Measurements from ENCODE around the gene NIN.

Gene NIN

GRCh38 chr14:50834802-50835276 is 3.9 kb upstream of the NIN start:
- peak overlapping the region in 1 of 2 donors; percentile 9 for H3K27ac Mint-ChIP-seq
- H3K4me3 Mint-ChIP-seq = no peak overlapping the region
- ATAC-seq (replicated peaks) (no peak), DNase-seq (no peak)
- no peaks in the 10 kb centered on the region for H3K9me3 Mint-ChIP-seq
- peaks cover 8% of the 10 kb centered on the region for H3K36me3 Mint-ChIP-seq (ENCODE audit: insufficient read depth)
- H3K4me1 Mint-ChIP-seq (ENCODE audit: low read depth in 2 of 2) = peaks cover 25 to 28% of the 10 kb centered on the region in 2 donors
- H3K27me3 Mint-ChIP-seq = peaks cover 0 to 10% of the 10 kb centered on the region in 2 donors

- no peak for ATAC-seq (replicated peaks)
- H3K27ac Mint-ChIP-seq = peak overlapping the region in 1 of 2 donors; percentile 95
- no peak for DNase-seq
- H3K36me3 Mint-ChIP-seq (ENCODE audit: insufficient read depth) = peaks cover 12% of the 10 kb centered on the region
- H3K9me3 Mint-ChIP-seq = no peaks in the 10 kb centered on the region
- no peaks in the 10 kb centered on the region for H3K27me3 Mint-ChIP-seq
- peak overlapping the region in 1 of 2 donors; percentile 97 for H3K4me3 Mint-ChIP-seq
- H3K4me1 Mint-ChIP-seq (ENCODE audit: low read depth in 2 of 2) = peaks cover 34 to 37% of the 10 kb centered on the region in 2 donors
Observed at GRCh38 chr14:50832935-50833630, 2.1 kb upstream of the NIN start.

- ATAC-seq (replicated peaks) (no peak), DNase-seq (no peak)
- H3K4me3 Mint-ChIP-seq = peak overlapping the region; percentile 97 to 99
- peak overlapping the region; percentile 94 to 95 for H3K27ac Mint-ChIP-seq
- H3K4me1 Mint-ChIP-seq (ENCODE audit: low read depth in 2 of 2) = peaks cover 38 to 46% of the 10 kb centered on the region in 2 donors
- H3K9me3 Mint-ChIP-seq = no peaks in the 10 kb centered on the region
- no peaks in the 10 kb centered on the region for H3K27me3 Mint-ChIP-seq
- peaks cover 18% of the 10 kb centered on the region for H3K36me3 Mint-ChIP-seq (ENCODE audit: insufficient read depth)
Observed at GRCh38 chr14:50831726-50832168, 785 bp upstream of the NIN start.

DNA sequence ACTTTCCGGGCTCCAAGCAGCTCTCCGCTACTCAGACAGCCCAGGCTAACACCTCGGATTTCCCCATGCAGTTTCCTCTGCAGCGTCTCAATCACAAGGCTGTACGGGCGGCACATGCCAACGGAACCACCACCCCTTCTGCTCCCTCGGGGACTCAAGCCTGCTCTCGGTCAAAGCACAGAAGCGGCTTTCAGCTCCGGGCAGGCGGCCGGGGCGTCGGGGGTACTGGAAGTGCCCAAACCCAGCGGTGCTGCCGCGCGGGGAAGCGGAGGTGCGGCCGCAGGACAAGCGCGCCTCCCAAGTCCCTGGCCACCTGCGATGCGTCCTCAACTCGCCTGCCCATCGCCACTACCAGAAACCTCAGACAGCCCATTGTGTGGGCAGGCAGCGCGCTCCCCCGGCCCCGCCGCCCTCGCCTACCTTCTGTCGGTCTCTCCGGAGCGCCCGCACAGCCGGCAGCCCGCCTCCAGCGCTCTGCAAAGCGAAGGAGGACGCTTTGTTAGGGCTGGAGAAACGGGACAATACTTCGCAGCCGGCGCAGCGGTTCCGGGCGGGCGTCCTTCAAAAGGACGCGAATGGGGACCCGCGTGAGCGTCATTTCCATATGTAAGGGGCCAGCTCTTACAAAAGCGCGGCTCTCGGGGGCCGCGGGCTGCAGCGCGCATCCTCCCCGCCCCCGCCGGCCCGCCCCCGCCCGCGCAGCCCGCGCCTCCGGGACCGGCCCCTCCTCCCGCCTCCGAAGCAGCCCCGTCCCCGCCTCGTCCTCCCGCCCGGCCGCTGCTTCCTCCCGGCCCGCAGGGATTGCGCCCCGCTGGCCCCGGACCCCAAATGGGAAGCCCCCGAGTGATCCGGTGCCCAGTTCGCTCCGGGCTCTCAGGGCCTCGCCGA is 674 bp downstream of the NIN start:
- H3K27me3 Mint-ChIP-seq = no peaks in the 10 kb centered on the region
- H3K27ac Mint-ChIP-seq = peak overlapping the region; percentile 93 to 94
- DNase-seq (peak; percentile 61 to 70 (median 61)), ATAC-seq (replicated peaks) (peak; percentile 67)
- H3K4me1 Mint-ChIP-seq (ENCODE audit: low read depth in 2 of 2) = peaks cover 38 to 52% of the 10 kb centered on the region in 2 donors
- H3K9me3 Mint-ChIP-seq = no peaks in the 10 kb centered on the region
- H3K36me3 Mint-ChIP-seq (ENCODE audit: insufficient read depth) = peaks cover 18% of the 10 kb centered on the region
- peak overlapping the region; percentile 90 for H3K4me3 Mint-ChIP-seq

GRCh38 chr14:50829489-50830043 is 1.4 kb downstream of the NIN start:
- no peaks in the 10 kb centered on the region for H3K27me3 Mint-ChIP-seq
- no peak for ATAC-seq (replicated peaks)
- H3K27ac Mint-ChIP-seq = peak overlapping the region; percentile 93 to 94
- peaks cover 24% of the 10 kb centered on the region for H3K36me3 Mint-ChIP-seq (ENCODE audit: insufficient read depth)
- DNase-seq = no peak
- peaks cover 37 to 56% of the 10 kb centered on the region in 2 donors for H3K4me1 Mint-ChIP-seq (ENCODE audit: low read depth in 2 of 2)
- no peaks in the 10 kb centered on the region for H3K9me3 Mint-ChIP-seq
- H3K4me3 Mint-ChIP-seq = peak overlapping the region; percentile 90

DNA sequence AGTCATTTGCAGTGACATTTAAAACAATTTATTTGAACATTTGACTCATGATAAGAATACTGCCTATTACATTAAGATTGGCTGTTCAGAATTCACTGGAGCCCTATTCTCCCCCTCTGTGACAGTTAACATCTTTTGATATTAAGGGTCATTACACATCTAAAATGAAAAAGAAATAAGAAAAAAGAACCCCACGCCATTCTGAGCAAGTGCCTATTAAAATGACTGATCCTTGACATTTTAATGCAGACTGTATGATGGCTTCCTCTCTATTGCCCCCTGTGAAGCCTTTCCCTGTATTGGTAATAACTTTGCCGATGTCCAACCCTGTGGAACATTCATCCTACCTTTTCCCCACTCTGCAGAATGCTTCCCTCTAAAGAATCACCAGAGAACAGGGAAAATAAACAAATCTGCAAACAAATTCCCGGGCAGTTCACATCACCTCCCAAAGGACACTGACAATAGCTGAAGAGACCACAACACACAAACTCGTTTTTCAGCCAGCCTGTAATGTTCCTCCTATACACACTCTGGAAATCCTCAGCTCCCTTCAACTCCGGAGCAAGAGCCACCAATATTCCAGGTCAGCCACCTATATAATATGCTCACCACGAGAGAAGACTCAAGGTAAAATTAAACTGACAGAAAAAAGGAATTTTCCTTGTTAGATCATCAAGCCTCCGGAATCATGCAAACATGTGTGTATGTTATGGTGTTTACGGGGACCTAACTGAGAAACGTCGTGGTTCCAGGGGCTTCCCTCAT is 2.1 kb downstream of the NIN start:
- peaks cover 44 to 62% of the 10 kb centered on the region in 2 donors for H3K4me1 Mint-ChIP-seq (ENCODE audit: low read depth in 2 of 2)
- ATAC-seq (replicated peaks) (no peak), DNase-seq (no peak)
- peak overlapping the region; percentile 90 for H3K4me3 Mint-ChIP-seq
- H3K27me3 Mint-ChIP-seq = no peaks in the 10 kb centered on the region
- peaks cover 26% of the 10 kb centered on the region for H3K36me3 Mint-ChIP-seq (ENCODE audit: insufficient read depth)
- H3K9me3 Mint-ChIP-seq = no peaks in the 10 kb centered on the region
- peak overlapping the region; percentile 93 to 94 for H3K27ac Mint-ChIP-seq

DNA sequence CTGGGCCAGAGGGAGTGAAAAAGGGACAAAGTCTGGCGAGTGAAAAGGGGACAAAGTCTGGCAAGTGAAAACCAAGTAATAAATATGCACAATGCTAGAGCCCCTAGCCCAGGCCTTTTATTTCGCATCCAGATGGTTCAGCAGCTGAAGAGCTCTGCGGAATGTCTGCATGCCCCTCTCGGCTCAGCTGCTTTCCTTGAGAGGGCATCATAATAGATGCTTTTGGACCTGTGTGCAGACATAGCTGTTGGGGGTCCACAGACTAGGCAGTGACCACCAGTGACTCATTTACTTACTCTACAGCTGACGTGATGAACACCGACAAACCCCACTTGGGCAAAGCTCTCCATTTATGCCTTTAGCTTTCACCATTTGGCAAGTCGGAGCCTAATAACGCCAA is 4.3 kb downstream of the NIN start:
- Mint-ChIP-seq H3K4me1 (ENCODE audit: low read depth in 2 of 2) (peaks cover 61 to 80% of the 10 kb centered on the region in 2 donors), H3K27ac (no peak overlapping the region), H3K36me3 (ENCODE audit: insufficient read depth) (peaks cover 27% of the 10 kb centered on the region), H3K9me3 (no peaks in the 10 kb centered on the region), H3K4me3 (peak overlapping the region in 1 of 2 donors; percentile 79), H3K27me3 (no peaks in the 10 kb centered on the region)
- ATAC-seq (replicated peaks) (no peak), DNase-seq (no peak)

DNA sequence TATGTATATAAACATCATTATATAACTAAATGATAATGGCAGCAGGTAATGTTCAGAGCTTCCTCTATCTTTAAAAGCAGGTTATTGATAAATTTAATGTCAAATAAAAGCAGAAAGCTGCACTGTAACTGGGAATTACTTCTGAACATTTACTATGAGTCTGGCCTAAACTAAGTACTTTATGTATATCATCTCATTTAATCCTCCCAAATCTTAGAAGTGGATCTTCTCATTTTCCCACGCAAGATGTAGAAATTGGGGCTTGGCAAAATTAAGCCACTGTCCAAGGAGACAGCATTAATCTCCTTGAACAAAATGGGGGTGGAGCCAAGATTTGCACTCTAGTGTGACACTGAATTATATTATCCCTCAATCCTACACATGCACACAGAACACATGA is 5.7 kb downstream of the NIN start:
- Mint-ChIP-seq H3K27me3 (no peaks in the 10 kb centered on the region), H3K9me3 (no peaks in the 10 kb centered on the region), H3K4me3 (peak overlapping the region in 1 of 2 donors; percentile 78), H3K27ac (peak overlapping the region; percentile 90 to 92), H3K4me1 (ENCODE audit: low read depth in 2 of 2) (peaks cover 67 to 88% of the 10 kb centered on the region in 2 donors), H3K36me3 (ENCODE audit: insufficient read depth) (peaks cover 26% of the 10 kb centered on the region)
- ATAC-seq (replicated peaks) (no peak), DNase-seq (no peak)

GRCh38 chr14:50823762-50824636 is 7.0 kb downstream of the NIN start:
- peak overlapping the region; percentile 73 to 78 for H3K4me3 Mint-ChIP-seq
- peak overlapping the region; percentile 90 to 92 for H3K27ac Mint-ChIP-seq
- H3K9me3 Mint-ChIP-seq = no peaks in the 10 kb centered on the region
- ATAC-seq (replicated peaks) = peak; percentile 40
- DNase-seq = peak in 1 of 3 experiments; percentile 24
- peaks cover 64 to 90% of the 10 kb centered on the region in 2 donors for H3K4me1 Mint-ChIP-seq (ENCODE audit: low read depth in 2 of 2)
- peaks cover 23% of the 10 kb centered on the region for H3K36me3 Mint-ChIP-seq (ENCODE audit: insufficient read depth)
- no peaks in the 10 kb centered on the region for H3K27me3 Mint-ChIP-seq

- peak overlapping the region; percentile 90 to 92 for H3K27ac Mint-ChIP-seq
Observed at GRCh38 chr14:50823051-50823761, 7.8 kb downstream of the NIN start.

DNA sequence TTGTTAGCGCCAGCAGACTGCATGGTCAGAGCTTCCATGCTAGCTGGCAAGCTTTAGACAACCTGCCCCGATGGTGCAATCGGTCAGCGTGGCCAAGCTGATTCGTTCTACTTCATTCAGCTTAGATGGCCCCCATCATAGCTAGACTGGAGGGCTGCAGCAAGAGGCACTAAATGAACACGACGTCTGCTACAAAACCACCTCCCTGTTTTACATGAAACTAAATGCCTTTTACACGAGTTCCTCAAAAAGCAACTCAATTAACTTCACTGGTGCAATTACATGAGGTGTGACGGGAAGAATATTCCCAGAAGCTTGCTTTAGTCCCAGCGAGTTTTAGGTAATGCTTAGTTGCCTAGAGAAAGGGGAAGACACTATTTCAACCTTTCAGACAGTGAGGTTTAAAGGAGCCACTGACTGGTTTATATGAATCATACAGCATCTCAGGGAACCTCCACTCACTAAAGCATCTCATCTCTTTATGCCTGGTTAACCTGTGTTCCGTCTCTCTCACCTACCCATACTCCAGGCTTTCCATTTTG is 8.4 kb downstream of the NIN start:
- Mint-ChIP-seq H3K4me1 (ENCODE audit: low read depth in 2 of 2) (peaks cover 60 to 84% of the 10 kb centered on the region in 2 donors), H3K36me3 (ENCODE audit: insufficient read depth) (peaks cover 23% of the 10 kb centered on the region), H3K27me3 (no peaks in the 10 kb centered on the region), H3K9me3 (no peaks in the 10 kb centered on the region), H3K27ac (peak overlapping the region; percentile 90 to 92), H3K4me3 (peak overlapping the region; percentile 73 to 78)
- DNase-seq (no peak), ATAC-seq (replicated peaks) (no peak)

More at GRCh38 chr14:50823051-50823761, 7.8 kb downstream of the NIN start:
- Mint-ChIP-seq H3K9me3 (no peaks in the 10 kb centered on the region), H3K27me3 (no peaks in the 10 kb centered on the region), H3K4me1 (ENCODE audit: low read depth in 2 of 2) (peaks cover 60 to 87% of the 10 kb centered on the region in 2 donors), H3K4me3 (peak overlapping the region; percentile 73 to 78), H3K36me3 (ENCODE audit: insufficient read depth) (peaks cover 21% of the 10 kb centered on the region)
- no peak for ATAC-seq (replicated peaks)
- DNase-seq = no peak

All from effector memory CD8-positive, alpha-beta T cell (primary cell).